ENCODE measurements around the gene WWC2.
"Not testable (repeated sequence)": the region's sequence is repeated elsewhere in the genome, so short reads cannot be mapped to it uniquely, and the experiment has no call there.

The WWC2 gene

DNA sequence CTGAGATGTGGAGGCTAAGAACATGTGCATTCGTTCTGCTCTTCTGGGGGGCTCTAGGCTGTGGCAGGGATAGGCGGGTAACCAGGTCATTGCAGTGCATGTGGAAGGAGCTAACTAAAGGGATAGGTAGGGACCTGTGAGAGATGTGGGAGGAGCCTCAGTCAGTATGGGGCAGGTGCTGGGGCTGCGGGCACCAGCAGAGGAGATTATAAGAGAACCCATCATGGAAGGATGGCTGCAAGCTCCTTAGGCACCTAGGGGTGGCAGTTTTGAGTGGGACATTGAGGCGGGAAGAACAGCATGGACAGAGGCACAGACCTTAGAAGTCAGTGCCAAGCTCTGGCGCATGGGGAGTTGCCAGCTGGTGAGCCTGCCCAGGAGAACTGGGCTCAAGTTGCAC, 213.8 kb downstream of the WWC2 start:
- DNase-seq, result no peak

DNA sequence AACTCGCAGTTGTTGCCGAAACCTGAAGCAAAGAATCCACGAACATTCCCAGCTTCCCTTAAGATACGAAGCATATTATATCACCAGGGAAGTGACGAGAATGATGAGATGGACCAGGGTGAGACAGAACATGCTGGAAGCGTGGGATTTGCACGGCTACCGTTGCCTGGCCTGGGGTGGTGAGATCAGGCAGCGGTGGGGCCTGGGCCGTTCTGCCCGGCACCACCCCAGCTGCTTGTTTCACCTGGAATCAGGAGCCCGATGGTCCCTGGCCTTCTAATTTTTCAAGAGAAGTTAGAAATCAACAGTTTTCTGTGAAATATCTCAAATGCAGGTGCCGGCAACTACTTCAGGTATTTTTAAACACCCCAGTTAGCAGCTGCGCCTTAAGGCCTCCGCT, 215.3 kb downstream of the WWC2 start:
- DNase-seq, result no peak

DNA sequence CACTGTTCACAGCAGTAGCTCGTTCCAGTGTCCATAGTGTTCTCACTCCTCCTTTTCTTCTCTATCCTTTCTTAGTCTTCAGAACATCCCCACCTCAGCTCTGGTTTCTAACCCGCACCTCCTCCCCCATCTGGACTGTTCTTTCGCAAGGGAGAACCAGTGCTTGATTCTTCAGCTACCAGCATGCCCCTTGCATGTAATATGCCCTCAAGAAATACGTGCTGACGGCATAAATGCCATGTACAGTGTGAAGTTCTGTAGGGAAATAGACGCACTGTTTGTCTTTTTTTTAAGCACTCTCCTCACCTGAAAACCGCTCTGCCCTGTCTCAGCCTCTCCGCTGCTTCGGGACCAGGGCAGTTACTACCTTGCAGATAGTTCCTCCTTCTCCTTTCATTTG, 215.7 kb downstream of the WWC2 start:
- no peak for DNase-seq

DNA sequence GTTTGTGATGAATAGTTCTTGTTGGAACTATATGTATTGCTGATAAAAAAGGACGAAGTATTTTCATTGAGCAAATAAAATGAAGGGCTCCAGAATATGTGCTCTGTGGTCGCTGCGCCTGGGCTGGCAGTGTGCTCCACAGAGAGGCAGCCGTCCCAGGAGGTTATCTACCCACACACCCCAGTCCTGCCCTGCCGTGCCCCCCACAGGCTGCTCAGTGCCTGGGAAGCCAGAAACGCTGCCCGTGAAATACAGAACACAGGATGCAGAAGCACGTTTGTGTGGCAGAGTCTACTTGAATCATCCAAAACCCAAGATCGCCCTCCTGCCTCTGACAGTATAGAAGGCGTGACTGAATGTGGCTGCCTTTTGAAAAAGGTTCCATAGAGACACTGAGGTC, 219.6 kb downstream of the WWC2 start:
- DNase-seq, result no peak

DNA sequence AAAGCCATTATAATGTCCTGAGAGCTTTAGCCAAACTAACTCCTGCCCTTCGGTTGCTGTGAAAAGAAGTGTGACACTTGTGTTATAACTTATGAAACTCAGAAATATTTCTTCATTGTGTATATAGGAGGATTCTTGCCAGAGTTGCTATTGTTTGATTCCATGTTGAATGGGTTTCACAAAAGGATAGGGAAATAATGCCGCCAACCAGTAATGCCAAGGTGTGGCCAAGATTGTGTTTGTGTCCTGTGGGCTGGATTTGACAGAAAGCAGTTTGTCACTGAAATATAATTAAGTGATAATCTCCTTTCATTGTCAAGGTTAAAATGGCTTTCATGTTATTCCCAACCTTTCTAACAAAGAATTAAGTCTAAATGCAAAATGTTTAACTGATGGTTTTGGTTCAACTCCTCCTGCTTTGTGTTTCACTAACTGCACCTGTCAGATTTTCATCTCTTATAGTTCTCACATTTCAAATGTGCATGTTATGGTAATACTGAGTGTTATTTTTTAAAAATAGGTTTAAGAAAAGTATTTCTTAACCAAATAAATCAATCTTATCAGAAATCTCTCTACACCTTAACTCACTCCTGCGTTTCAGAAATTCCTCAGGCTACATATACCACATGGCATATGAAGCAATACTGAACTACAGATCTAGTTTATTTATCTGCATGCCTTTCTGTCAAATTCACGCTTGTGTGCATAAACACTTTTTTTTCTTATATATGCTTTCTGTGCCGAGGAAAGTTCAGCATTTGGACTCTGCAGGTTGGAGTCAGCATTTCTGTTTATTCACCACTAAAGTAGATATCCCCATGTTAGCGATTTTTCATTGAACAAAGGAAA, 221.4 kb downstream of the WWC2 start, which contains the start of gene CLDN22:
Gene CLDN22, minus strand, starts transcription at position 66 of the 849 bp plus-strand sequence. Its CDS starts 58 bp downstream, at position 8.
- no peak for DNase-seq

DNA sequence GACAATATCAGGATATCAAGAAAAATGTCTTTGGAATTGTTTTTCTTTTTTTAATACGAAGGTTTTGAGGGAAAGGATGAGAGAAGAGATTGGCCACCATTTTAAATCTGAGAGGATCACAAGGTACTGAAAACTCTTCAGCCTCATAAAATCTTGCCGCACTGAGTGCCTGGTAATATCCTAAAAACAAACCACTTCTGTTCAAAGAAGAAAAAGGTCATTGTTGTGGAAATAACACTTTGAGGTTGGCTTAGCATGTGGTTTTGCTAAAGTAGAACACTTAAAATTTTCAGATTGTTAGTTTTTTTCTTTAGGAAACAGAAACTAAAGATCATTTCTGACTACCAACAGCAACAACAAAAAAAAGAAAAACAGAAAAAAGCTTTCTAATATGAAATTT, 222.0 kb downstream of the WWC2 start:
- DNase-seq, result no peak

DNA sequence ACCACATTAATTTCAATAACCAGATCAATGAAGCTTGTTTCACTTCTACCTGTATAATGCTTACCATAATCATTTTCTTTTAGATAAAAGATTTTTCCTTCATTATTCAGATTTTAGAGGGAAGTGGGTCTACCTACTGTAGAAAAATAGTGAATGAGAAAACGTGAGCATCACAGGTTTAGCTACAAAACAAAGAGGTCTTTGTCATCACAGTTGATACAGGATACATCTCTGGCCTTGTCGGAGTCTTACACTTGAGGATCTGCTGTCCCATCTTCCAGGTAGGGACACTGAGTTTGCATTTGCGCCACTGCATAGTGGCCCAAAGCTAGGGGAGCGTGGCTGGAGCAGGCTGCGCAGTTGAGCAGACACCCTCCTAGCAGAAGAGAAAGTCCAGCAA, 222.5 kb downstream of the WWC2 start:
- DNase-seq, result no peak

DNA sequence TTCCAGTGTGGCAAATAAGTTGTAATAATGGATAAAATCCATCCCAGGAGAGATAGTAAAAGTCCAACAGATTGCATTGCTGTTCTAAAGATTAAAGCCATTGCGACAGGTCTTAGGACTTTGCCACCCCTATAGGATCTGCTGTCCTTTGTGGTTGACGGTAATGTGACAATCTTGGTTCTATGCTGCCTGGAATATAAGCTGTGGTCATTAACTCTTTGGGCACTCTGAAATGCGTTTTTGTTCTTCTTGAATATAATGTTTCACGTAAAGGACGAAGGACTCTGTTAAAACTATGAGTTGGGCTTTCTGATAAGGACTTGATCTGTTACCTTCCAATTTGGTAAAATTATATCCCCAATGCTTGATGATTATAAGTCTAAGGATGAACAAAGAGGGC, 223.3 kb downstream of the WWC2 start, which contains the start of gene CLDN24:
Gene CLDN24, minus strand, starts transcription at position 101 of the 400 bp plus-strand sequence. Its CDS starts 0 bp downstream, at position 101.
- no peak for DNase-seq

DNA sequence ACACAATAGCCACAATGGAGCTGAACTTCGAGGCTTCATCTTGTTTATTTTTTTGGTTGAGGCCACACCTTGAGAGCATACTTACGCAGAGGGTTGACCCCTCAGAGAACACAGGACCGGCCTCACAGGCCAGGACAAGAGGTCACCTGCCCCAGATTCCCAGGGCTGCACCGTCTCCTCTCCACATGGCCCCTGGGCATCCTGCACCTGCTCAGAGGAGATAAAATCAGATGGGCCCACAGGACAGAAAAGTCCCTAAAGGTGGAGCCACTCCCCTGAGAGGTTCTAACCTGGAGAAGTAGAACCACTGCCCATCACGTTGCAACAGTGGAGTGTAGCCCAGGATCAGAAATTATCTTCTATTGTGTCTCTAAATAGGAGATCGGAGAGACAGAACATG, 224.2 kb downstream of the WWC2 start:
- no peak for DNase-seq

DNA sequence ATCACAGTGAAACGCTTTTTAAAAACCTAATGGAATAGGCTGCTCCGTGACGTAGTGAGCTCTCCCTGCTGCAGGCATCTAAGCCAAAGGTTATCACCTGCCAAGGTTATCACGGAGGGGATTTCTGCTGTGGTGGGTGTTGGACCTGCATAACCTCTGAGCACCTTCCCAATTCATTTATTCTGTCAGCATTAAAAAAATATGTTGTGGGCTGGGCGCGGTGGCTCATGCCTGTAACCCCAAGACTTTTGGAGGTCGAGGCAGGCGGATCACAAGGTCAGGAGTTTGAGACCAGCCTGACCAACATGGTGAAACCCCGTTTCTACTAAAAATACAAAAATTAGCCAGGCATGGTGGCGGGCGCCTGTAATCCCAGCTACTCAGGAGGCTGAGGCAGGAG, 225.0 kb downstream of the WWC2 start:
- DNase-seq, result not testable (repeated sequence)

DNA sequence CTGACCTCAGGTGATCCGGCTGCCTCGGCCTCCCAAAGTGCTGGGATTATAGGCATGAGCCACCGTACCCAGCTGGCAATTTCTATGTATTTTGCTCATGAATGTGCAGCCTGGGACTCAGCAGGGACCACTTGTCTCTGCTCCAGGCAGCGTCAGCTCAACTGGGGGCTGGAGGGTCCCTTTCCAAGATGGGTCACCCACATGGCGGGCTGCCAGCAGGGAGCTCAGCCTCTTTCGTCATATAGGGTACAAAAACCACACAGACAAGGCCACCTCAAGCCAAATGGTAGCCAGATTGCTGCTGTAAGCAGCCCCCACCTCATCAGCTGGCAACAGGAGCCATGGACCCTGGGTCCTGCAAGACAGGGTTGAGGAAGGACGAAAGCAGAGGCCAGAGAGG, 225.6 kb downstream of the WWC2 start:
- no peak for DNase-seq

DNA sequence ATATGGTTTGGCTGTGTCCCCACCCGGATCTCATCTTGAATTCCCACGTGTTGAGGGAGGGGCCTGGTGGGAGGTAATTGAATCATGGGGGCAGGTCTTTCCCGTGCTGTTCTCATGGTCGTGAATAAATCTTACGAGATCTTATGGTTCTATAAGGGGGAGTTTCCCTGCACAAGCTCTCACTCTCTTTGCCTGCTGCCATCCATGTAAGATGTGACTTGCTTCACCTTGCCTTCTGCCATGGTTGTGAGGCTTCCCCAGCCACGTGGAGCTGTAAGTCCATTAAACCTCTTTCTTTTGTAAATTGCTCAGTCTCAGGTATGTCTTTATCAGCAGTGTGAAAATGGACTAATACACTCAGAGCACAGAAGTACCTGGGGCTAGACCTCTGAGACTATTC, 227.3 kb downstream of the WWC2 start:
- DNase-seq, result not testable (repeated sequence)

DNA sequence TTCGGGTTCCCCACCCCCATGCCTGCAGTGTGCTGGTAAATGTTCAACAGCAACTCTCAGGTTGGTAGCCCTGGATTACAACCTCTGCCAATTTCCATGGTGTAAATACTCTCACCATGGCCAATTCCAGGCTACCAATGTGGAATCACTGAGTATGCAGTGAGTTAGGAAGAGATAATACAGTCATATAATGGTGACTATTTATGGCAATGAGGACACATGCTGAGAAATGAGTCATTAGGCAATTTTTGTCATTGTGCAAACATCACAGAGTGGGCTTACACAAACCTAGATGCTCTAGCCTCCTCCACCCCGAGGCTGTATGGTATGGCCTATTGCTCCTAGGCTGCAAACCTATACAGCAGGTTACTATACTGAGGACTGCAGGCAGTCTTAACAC, 227.8 kb downstream of the WWC2 start:
- no peak for DNase-seq

DNA sequence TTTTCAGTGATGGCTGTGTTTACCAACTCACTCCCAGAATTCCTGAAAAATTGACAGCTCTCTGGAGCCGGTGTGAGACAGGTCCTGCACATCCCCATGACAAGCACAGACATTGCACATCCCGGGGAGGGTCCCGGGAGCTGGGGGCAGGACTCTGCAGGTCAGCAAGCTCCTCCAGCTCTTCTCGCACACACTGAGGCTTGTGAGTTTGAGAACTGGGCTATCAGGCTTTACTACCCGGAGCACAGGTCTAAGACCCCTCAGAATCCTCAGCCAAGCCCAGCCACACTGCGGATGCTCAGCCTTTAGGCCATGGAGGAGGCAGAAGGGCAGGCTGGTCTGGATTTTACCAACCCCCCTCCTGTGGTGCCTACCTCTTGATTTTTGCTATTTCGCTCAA, 228.8 kb downstream of the WWC2 start:
- no peak for DNase-seq

DNA sequence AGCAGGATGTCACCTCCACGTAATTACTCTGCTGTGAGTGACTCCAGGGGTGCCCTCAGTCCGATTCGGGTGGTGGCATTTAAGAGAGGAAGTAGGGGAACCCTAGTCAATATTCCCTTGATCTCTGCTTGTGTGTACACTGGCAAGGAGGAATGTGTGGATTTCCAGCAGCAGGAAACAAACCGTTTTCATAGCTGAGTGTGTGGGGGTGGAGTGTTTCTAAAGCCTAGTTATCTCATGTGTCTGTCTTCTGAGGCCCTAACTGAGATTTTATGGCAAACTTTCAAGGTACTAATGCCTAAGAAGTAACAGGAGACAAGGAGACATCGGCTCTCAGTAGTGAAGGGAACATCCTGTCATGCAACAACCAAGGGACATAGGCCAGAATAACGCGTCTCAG, 229.8 kb downstream of the WWC2 start:
- DNase-seq, result no peak

DNA sequence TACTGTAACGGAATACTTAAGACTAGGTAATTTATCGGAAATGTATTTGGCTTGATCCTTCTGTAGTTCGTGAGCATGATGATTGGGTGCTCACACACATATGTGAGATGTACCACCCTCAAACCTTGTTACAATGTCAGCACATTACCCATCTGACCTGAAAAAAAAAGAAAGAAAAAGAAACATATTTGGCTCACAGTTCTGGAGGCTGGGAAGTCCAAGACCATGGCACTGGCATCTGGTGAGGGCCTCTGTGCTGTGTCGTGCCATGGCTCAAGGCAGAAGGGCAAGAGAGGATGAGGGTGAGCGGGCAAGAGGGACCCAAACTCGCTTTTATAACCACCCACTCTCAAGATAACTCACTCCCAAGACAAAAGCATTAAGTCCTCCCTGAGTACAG, 230.2 kb downstream of the WWC2 start:
- no peak for DNase-seq

DNA sequence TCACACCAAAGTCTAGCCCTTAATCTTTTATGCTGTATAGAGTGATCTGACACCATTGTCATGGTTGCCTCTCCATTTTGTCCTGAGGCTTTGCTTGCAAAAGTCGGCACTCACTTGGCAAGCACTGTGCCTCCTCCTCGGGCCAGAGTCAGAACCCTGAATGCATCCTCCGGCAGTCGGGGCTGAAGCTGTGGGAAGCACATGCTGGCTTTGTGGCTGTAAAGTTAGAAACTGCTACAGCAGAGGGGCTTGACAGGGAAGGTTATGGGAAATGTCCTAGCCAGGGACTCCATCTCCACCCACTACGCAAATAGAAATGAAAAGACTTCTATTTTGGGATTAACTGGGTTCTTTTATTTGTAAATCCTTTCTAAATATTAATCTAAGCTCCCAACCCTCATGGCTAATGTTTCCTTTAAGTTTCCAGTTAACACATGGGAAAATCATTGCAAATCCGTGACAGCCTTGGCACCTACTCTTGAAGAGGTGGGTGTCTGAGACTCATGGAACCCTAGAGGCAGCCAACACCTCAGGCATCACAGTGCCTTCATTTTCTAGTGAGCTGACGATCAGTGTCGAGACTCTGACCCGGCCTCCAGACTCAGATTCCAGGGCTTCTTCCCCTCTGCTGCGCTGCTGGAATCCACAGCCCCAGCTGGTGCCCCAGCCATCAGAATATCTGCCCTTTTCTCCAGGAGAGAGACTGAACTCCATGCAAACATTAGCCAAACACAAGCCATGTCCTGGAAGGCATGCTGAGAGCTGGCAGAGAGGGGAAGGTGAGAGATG, 231.1 kb downstream of the WWC2 start:
- DNase-seq, result no peak

DNA sequence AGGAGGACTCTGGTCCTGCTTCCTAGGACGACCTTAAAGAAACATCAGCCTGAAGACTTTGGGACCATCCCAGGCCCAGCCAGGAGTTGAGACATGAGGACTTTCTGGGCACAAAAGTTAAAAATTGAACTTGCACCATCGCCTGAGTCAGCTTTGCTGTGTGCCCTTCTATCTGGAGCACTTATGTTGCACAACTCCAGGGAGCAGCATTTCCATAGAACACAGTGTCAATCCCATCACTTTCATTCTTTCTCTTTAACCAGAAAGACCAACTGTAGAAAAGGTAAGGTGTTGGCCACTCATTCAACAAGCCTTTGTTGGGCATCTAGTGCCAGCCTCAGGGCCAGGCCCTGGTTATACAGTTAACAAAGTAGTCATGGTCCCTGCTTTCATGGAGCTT, 231.8 kb downstream of the WWC2 start:
- DNase-seq, result no peak

DNA sequence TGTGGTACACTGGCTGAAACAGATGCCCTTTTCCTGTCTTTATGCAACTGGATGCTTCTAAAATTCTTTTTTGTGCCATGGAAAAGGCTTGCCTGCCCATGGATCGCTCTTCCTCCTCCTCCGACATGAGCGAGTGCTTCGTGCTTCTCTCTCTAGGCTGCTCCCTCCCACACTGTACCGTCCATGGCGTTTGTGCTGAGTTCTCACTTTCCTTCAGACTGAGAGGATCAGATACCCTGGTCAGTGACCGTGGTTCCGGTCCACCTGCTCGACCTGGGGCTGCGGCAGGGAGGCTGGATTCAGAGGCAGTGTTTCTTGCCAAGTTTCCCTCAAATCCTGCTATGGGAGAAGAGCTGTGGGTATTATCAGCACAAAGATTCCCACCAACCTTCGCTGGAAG, 233.4 kb downstream of the WWC2 start:
- DNase-seq, result no peak

DNA sequence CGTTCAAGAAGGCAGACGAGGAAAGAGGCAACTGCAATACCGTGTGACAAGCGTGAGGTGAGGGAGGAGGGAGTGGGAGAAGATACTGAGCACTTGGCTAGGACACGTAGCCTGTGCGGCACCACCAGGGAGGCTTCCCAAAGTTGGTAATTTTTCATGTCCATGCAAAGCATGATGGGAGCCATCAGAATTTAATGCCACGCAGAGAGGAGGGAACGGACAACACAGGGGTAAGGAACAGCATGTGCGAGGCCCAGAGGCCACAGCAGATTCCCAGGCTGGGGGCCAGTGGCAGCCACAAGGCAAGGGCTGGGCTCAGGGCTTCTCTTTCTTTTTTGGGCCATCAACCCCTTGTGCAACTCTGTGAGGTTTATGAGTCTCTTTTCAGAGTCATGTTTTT, 234.1 kb downstream of the WWC2 start:
- no peak for DNase-seq

DNA sequence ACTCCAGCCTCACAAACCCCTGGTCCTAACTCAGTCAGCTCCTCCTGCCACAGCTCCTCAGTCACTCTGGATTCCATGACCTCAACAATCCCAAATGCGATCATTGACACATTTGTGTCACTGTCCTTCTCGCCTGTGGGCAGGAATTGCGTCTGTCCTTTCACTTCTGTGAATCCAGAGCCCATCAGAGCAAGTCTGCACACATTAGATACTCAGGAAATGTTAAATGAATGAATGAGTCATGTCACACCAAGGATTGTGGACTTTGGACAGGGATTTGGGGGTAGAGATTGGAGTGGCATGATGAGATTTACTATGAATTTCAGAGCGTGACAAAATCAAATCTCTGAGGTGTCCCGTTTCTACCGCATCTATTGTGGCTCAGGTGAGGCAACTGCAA, 234.9 kb downstream of the WWC2 start:
- no peak for DNase-seq

DNA sequence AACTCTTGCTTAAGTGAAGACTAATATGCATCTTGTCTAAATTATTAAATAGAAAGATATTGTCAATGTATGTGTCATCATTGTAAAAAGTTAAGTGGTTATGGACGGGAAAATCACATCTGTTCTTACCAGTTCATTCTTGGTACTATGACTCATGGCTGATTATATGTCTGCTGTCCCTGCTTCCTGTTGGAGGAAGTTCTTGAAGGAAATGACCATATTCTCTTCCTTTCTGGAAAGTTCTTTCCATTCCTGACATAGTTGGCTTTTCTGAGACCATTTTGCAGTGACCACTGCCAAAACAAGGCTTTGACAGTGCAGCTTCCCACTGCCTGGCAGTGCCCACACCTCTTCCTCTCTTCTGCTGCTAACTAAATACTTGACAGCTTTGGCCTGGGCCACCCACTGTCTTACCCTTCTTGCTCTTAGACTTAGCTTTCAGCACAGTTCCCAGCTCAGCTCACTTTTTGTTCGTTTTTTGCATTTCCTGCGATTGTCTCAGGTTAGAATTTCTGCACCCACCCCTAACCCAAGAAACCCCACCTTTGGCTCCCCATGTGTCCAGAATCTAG, 236.4 kb downstream of the WWC2 start:
- peak; percentile 41 for DNase-seq

DNA sequence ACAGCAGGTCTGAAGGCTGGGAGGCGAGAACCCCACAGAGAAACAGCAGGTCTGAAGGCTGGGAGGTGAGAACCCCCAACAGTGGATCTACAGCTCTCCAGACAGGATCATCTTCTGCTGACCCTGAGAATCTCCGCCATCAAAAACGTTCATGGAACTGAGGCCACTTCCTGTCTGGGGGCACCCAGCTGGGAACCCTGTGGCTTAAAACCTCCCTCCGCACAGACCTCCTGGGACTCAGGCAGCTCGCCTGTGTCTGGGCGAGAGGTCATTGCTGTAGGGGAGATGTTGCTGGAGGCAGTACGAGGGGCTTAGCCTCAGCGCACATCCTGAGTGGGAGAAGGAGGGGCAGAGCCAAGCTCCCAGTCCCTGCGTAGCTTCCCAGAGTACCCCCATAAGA, 238.3 kb downstream of the WWC2 start:
- DNase-seq, result no peak

DNA sequence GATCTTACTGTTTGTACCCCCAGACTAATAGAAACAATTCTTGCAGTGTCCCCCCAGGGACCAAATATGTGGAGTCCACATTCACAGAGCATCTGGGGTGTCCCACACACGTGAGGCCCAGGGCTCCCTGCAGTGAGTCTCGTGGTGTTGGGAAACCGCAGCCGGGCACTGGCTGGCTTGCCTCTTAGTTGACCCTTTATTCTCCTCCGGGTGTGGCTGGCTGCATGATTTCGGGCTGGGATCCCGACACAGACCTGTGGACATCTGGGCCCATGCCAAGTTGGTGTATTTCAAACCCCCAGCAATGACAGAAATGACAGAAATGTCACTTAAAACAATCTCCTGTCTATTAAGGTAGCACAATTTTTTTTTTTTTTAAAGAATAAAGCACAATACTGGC, 238.8 kb downstream of the WWC2 start:
- DNase-seq, result no peak

Measured in activated CD4-positive, alpha-beta T cell treated with anti-CD3 and anti-CD28 coated beads, Interleukin-2, amount 50 U/mL, for 16 hours (primary cell).